ENCODE results near the gene ADARB2. TPM values are rescaled to one million over a fixed set of nuclear protein-coding genes. Genes with fewer than 3 reads are reported as not detected.

Gene ADARB2
- total RNA-seq, 4 donors from 2014 or later = 2.3 to 3.7 (median 2.6) TPM

GRCh38 chr10:1378473-1378872 lies 358.9 kb downstream of the ADARB2 start:
- TF ChIP-seq EP300 (IDR thresholded peaks at IDR 0.05) = no peak
- TF ChIP-seq POLR2AphosphoS5 (IDR thresholded peaks at IDR 0.05) = no peak
- TF ChIP-seq POLR2A (IDR thresholded peaks at IDR 0.05; ENCODE audit: low read depth) = no peak
- TF ChIP-seq CTCF (IDR thresholded peaks at IDR 0.05) = no peak
- 96% methylated on average over 2 of the region's 2 CpGs for WGBS
- H3K27me3 ChIP-seq = peaks cover 0 to 68% (median 0%) of the 10 kb centered on the region in 4 donors
- no peaks in the 10 kb centered on the region for H3K9me3 ChIP-seq
- H3K4me1 ChIP-seq = no peaks in the 10 kb centered on the region
- no peak for DNase-seq (ENCODE audit: extremely low spot score)
- H3K27ac ChIP-seq (replicated peaks in 1 of 4) = no peak overlapping the region
- H3K4me3 ChIP-seq = no peak overlapping the region
- intact Hi-C loops (cut with DNase I) = no loop called here
- no peaks in the 10 kb centered on the region for H3K36me3 ChIP-seq

- no peaks in the 10 kb centered on the region for H3K9me3 ChIP-seq
- DNase-seq (ENCODE audit: extremely low spot score) = peak; percentile 72
- intact Hi-C loops (cut with DNase I) = no loop called here
- 40% methylated on average over 13 of the region's 14 CpGs for WGBS
- TF ChIP-seq POLR2A (IDR thresholded peaks at IDR 0.05; ENCODE audit: low read depth) (no peak), POLR2AphosphoS5 (IDR thresholded peaks at IDR 0.05) (no peak), CTCF (IDR thresholded peaks at IDR 0.05) (no peak), EP300 (IDR thresholded peaks at IDR 0.05) (no peak)
- peaks cover 0 to 62% (median 0%) of the 10 kb centered on the region in 4 donors for H3K27me3 ChIP-seq
- H3K4me1 ChIP-seq = no peaks in the 10 kb centered on the region
- no peak overlapping the region for H3K27ac ChIP-seq (replicated peaks in 1 of 4)
- no peaks in the 10 kb centered on the region for H3K36me3 ChIP-seq
- no peak overlapping the region for H3K4me3 ChIP-seq
Observed at GRCh38 chr10:1377740-1378397, 359.5 kb downstream of the ADARB2 start.

GRCh38 chr10:1377231-1377630 lies 360.1 kb downstream of the ADARB2 start:
- peaks cover 0 to 56% (median 0%) of the 10 kb centered on the region in 4 donors for H3K27me3 ChIP-seq

GRCh38 chr10:1376384-1376945 lies 360.9 kb downstream of the ADARB2 start:
- H3K9me3 ChIP-seq = no peaks in the 10 kb centered on the region
- intact Hi-C loops (cut with DNase I) = no loop called here
- H3K27ac ChIP-seq (replicated peaks in 1 of 4) = no peak overlapping the region
- no peak for TF ChIP-seq EP300 (IDR thresholded peaks at IDR 0.05)
- TF ChIP-seq CTCF (IDR thresholded peaks at IDR 0.05) = no peak
- no peak for TF ChIP-seq POLR2AphosphoS5 (IDR thresholded peaks at IDR 0.05)
- TF ChIP-seq POLR2A (IDR thresholded peaks at IDR 0.05; ENCODE audit: low read depth) = no peak
- no peak overlapping the region for H3K4me3 ChIP-seq
- peak; percentile 74 for DNase-seq (ENCODE audit: extremely low spot score)
- 65% methylated on average over 11 of the region's 11 CpGs for WGBS
- H3K27me3 ChIP-seq = peaks cover 0 to 54% (median 0%) of the 10 kb centered on the region in 4 donors
- no peaks in the 10 kb centered on the region for H3K4me1 ChIP-seq
- H3K36me3 ChIP-seq = no peaks in the 10 kb centered on the region

More at GRCh38 chr10:1377231-1377630, 360.1 kb downstream of the ADARB2 start:
- Histone ChIP-seq H3K4me1 (no peaks in the 10 kb centered on the region), H3K36me3 (no peaks in the 10 kb centered on the region), H3K9me3 (no peaks in the 10 kb centered on the region), H3K4me3 (no peak overlapping the region), H3K27ac (replicated peaks in 1 of 4) (no peak overlapping the region)
- DNase-seq (ENCODE audit: extremely low spot score) = peak; percentile 53
- 93% methylated on average over 3 of the region's 6 CpGs for WGBS
- intact Hi-C loops (cut with DNase I) = no loop called here
- TF ChIP-seq POLR2A (IDR thresholded peaks at IDR 0.05; ENCODE audit: low read depth) (no peak), EP300 (IDR thresholded peaks at IDR 0.05) (no peak), CTCF (IDR thresholded peaks at IDR 0.05) (no peak), POLR2AphosphoS5 (IDR thresholded peaks at IDR 0.05) (no peak)

All from esophagus muscularis mucosa (tissue), 4 donors.